ENCODE measurements around the gene POLR1C.
"Not testable (repeated sequence)": the region's sequence is repeated elsewhere in the genome, so short reads cannot be mapped to it uniquely, and the experiment has no call there.

Gene POLR1C

GRCh38 chr6:43516697-43517504 lies at the start of gene POLR1C, which contains the start of gene YIPF3:
TSS of gene POLR1C (plus strand) at chr6:43517089. CDS start at chr6:43517110, 21 bp downstream.
TSS of gene YIPF3 (minus strand) at chr6:43516926. CDS start at chr6:43516807, 119 bp downstream.
- peak; percentile 86 for DNase-seq (ENCODE audit: low read depth)

- DNase-seq (ENCODE audit: low read depth): not testable (repeated sequence)
Observed at GRCh38 chr6:43467265-43467664, 49.6 kb upstream of the POLR1C start.

- DNase-seq (ENCODE audit: low read depth): no peak
Observed at GRCh38 chr6:43467752-43468151, 49.1 kb upstream of the POLR1C start.

- DNase-seq (ENCODE audit: low read depth): no peak
Observed at GRCh38 chr6:43468240-43468639, 48.6 kb upstream of the POLR1C start.

- DNase-seq (ENCODE audit: low read depth): no peak
Observed at GRCh38 chr6:43468748-43469681, 47.9 kb upstream of the POLR1C start.

- no peak for DNase-seq (ENCODE audit: low read depth)
Observed at GRCh38 chr6:43469947-43470346, 46.9 kb upstream of the POLR1C start.

GRCh38 chr6:43471399-43471798 lies 45.5 kb upstream of the POLR1C start:
- no peak for DNase-seq (ENCODE audit: low read depth)

- DNase-seq (ENCODE audit: low read depth): no peak
Observed at GRCh38 chr6:43472515-43472914, 44.4 kb upstream of the POLR1C start.

GRCh38 chr6:43475516-43475915 lies 41.4 kb upstream of the POLR1C start:
- no peak for DNase-seq (ENCODE audit: low read depth)

- DNase-seq (ENCODE audit: low read depth): no peak
Observed at GRCh38 chr6:43476746-43477145, 40.1 kb upstream of the POLR1C start.

GRCh38 chr6:43477235-43478007 lies 39.5 kb upstream of the POLR1C start, which contains the start of gene TJAP1:
TSS of gene TJAP1 (plus strand) at chr6:43477570. CDS start at chr6:43499002, 21,432 bp downstream.
- DNase-seq (ENCODE audit: low read depth): peak; percentile 31

GRCh38 chr6:43478008-43478372 lies 38.9 kb upstream of the POLR1C start:
- DNase-seq (ENCODE audit: low read depth): no peak

- DNase-seq (ENCODE audit: low read depth): no peak
Observed at GRCh38 chr6:43481075-43481474, 35.8 kb upstream of the POLR1C start.

GRCh38 chr6:43481591-43482236 lies 35.2 kb upstream of the POLR1C start:
- no peak for DNase-seq (ENCODE audit: low read depth)

- no peak for DNase-seq (ENCODE audit: low read depth)
Observed at GRCh38 chr6:43488667-43489276, 28.1 kb upstream of the POLR1C start.

GRCh38 chr6:43489277-43490072 lies 27.4 kb upstream of the POLR1C start:
- no peak for DNase-seq (ENCODE audit: low read depth)

GRCh38 chr6:43490523-43490939 lies 26.4 kb upstream of the POLR1C start:
- DNase-seq (ENCODE audit: low read depth): no peak

GRCh38 chr6:43491750-43492661 lies 24.9 kb upstream of the POLR1C start:
- peak; percentile 33 for DNase-seq (ENCODE audit: low read depth)

- DNase-seq (ENCODE audit: low read depth): no peak
Observed at GRCh38 chr6:43492673-43493072, 24.2 kb upstream of the POLR1C start.
